CD14-positive monocyte (primary cell): Measurements from ENCODE around the gene PNMA8A. TPM values are rescaled to one million over a fixed set of nuclear protein-coding genes. Genes with fewer than 3 reads are reported as not detected.
A peak's percentile ranks its signal among the peaks of the same experiment; 100 is the strongest.

Experiments used
- DNase-seq, 3 donors: peaks; one replicate each; pipeline ENCODE4 v3.0.0-alpha.2; 2011 to 2022
- H2AFZ ChIP-seq: 2 replicates; pipeline ENCODE4 v1.6.0; 2012; ENCODE audit warnings: mild to moderate bottlenecking, low read depth, low read length, inconsistent platforms; ENCODE audit not compliant: insufficient read depth, poor library complexity, severe bottlenecking
- H3K27ac ChIP-seq, 2 donors: 1 replicate in 1 of 2; 2 replicates in 1 of 2; pipeline ENCODE4 v1.5.1; 2012 to 2013; ENCODE audit warnings: low read length in 2 of 2, control low read depth in 1 of 2, inconsistent platforms in 1 of 2, low read depth in 1 of 2, mild to moderate bottlenecking in 1 of 2
- H3K27me3 ChIP-seq, 2 donors: one replicate each; pipeline versions ENCODE4 v1.6.0 to v1.6.1; 2011 to 2013; ENCODE audit warnings: low read length in 2 of 2; ENCODE audit not compliant: control insufficient read depth in 2 of 2, insufficient read depth in 2 of 2
- H3K36me3 ChIP-seq, 2 donors: replicated peaks in 1 of 2; 1 replicate in 1 of 2; 2 replicates in 1 of 2; pipeline versions ENCODE4 v1.5.1 to v1.6.1; 2012 to 2013; ENCODE audit warnings: low read length in 2 of 2, control low read depth in 1 of 2, inconsistent platforms in 1 of 2, mild to moderate bottlenecking in 1 of 2; ENCODE audit not compliant: insufficient read depth in 2 of 2, control insufficient read depth in 1 of 2
- H3K4me1 ChIP-seq, 2 donors: 1 replicate in 1 of 2; 2 replicates in 1 of 2; pipeline versions ENCODE4 v1.5.1 to v1.6.1; 2012 to 2013; ENCODE audit warnings: low read length in 2 of 2, control low read depth in 1 of 2, inconsistent platforms in 1 of 2, mild to moderate bottlenecking in 1 of 2, moderate library complexity in 1 of 2; ENCODE audit not compliant: insufficient read depth in 2 of 2, control insufficient read depth in 1 of 2
- H3K4me2 ChIP-seq: replicated peaks from 2 replicates; pipeline ENCODE3; 2012; ENCODE audit warnings: low read length, moderate library complexity, mild to moderate bottlenecking; ENCODE audit not compliant: poor library complexity, severe bottlenecking; ENCODE audit errors: extremely low read depth
- H3K4me3 ChIP-seq, 3 experiments: fragments of 200-600 bp in 1 of 3; sonication (generic) in 1 of 3; replicated peaks in 1 of 3; 1 replicate in 2 of 3; 2 replicates in 1 of 3; pipeline ENCODE4 v1.5.1; 2011 to 2013; ENCODE audit warnings: low read length in 3 of 3, mild to moderate bottlenecking in 3 of 3, control low read depth in 2 of 3, low read depth in 2 of 3, inconsistent platforms in 1 of 3, moderate library complexity in 1 of 3
- H3K79me2 ChIP-seq: 2 replicates; pipeline ENCODE4 v1.6.0; 2012; ENCODE audit warnings: mild to moderate bottlenecking, control low read depth, inconsistent platforms, low read length, moderate library complexity; ENCODE audit not compliant: insufficient read depth
- H3K9ac ChIP-seq: 2 replicates; pipeline ENCODE4 v1.6.0; 2017; ENCODE audit warnings: low read length, mild to moderate bottlenecking; ENCODE audit not compliant: insufficient read depth, poor library complexity, severe bottlenecking
- H3K9me3 ChIP-seq, 2 donors: replicated peaks in 1 of 2; 1 replicate in 1 of 2; 2 replicates in 1 of 2; pipeline versions ENCODE4 v1.5.1 to v1.6.1; 2012 to 2013; ENCODE audit warnings: low read length in 2 of 2, control low read depth in 1 of 2; ENCODE audit not compliant: control insufficient read depth in 1 of 2, insufficient read depth in 1 of 2
- H4K20me1 ChIP-seq: 2 replicates; pipeline ENCODE4 v1.6.0; 2012; ENCODE audit warnings: mild to moderate bottlenecking, low read length, control low read depth, moderate library complexity; ENCODE audit not compliant: insufficient read depth
- H3K27ac Mint-ChIP-seq, 7 donors: one replicate each; pipeline ENCODE4 v1.8.0; 2020; ENCODE audit warnings: mild to moderate bottlenecking in 7 of 7, mixed read lengths in 7 of 7, moderate library complexity in 6 of 7, inconsistent platforms in 2 of 7
- H3K27me3 Mint-ChIP-seq, 3 donors: one replicate each; pipeline ENCODE4 v1.8.0; 2021 to 2022; ENCODE audit warnings: low read depth in 3 of 3, mild to moderate bottlenecking in 3 of 3, mixed read lengths in 3 of 3, moderate library complexity in 3 of 3, inconsistent platforms in 1 of 3
- H3K36me3 Mint-ChIP-seq, 2 donors: one replicate each; pipeline ENCODE4 v1.8.0; 2020; ENCODE audit warnings: mixed read lengths in 2 of 2, inconsistent platforms in 1 of 2, mild to moderate bottlenecking in 1 of 2
- H3K4me1 Mint-ChIP-seq: one replicate; pipeline ENCODE4 v1.8.0; 2020; ENCODE audit warnings: mild to moderate bottlenecking, mixed read lengths
- H3K4me3 Mint-ChIP-seq, 2 donors: one replicate each; pipeline ENCODE4 v1.8.0; 2020; ENCODE audit warnings: mild to moderate bottlenecking in 2 of 2, mixed read lengths in 2 of 2, moderate library complexity in 1 of 2
- H3K9me3 Mint-ChIP-seq, 7 donors: one replicate each; pipeline ENCODE4 v1.8.0; 2020 to 2022; ENCODE audit warnings: mixed read lengths in 7 of 7, mild to moderate bottlenecking in 6 of 7, moderate library complexity in 6 of 7, inconsistent platforms in 2 of 7
- CTCF ChIP-seq: fragments of 200-600 bp; IDR thresholded peaks from one replicate; pipeline ENCODE4 v1.8.0; 2022; ENCODE audit warnings: antibody characterized with exemption, mild to moderate bottlenecking
- WGBS: methylation state at CpG from one replicate; pipeline ENCODE4 v1.1.5; 2013; ENCODE audit warnings: missing lambda C conversion rate; ENCODE audit not compliant: insufficient coverage; 5-methylcytosine and 5-hydroxymethylcytosine counted together
- intact Hi-C, 2 donors: fragments of 100-400 bp; cut with micrococcal nuclease; formaldehyde crosslinking; loops; one replicate each; pipeline versions ENCODE4 v1.15.0 to v1.15.1; 2023
- polyA plus RNA-seq, 3 donors: library from polyadenylated mRNA; depleted of rRNA in 1 of 3; unstranded in 2 of 3; stranded (reverse) in 1 of 3; fragments of 300-500 nt in 2 of 3; fragments of >200 nt in 1 of 3; fragmentation: Illumina TruSeq in 2 of 3; gene quantifications; 1 replicate in 2 of 3; 2 replicates in 1 of 3; pipeline ENCODE4 v1.2.3, GENCODE V29; 2012 to 2021

The PNMA8A gene
- polyA plus RNA-seq, 3 donors: not detected

GRCh38 chr19:46513461-46514236, 42.3 kb upstream of the PNMA8A start:
- Histone ChIP-seq H2AFZ (peak overlapping the region; percentile 4), H3K36me3 (no peaks in the 10 kb centered on the region), H3K79me2 (no peaks in the 10 kb centered on the region), H3K4me2 (no peak overlapping the region), H3K9me3 (peaks cover 6 to 13% of the 10 kb centered on the region in 2 donors), H3K27ac (no peak overlapping the region), H3K9ac (no peak overlapping the region), H3K4me3 (no peak overlapping the region), H3K4me1 (peaks cover 16 to 17% of the 10 kb centered on the region in 2 donors), H3K27me3 (peaks cover 0 to 11% of the 10 kb centered on the region in 2 donors), H4K20me1 (no peaks in the 10 kb centered on the region)
- Mint-ChIP-seq H3K36me3 (peaks cover 0 to 2% of the 10 kb centered on the region in 2 donors), H3K27me3 (peaks cover 11 to 24% (median 15%) of the 10 kb centered on the region in 3 donors), H3K4me3 (no peak overlapping the region), H3K4me1 (peaks cover 10% of the 10 kb centered on the region), H3K27ac (peak overlapping the region in 2 of 7 donors; percentile 22 to 41), H3K9me3 (peaks cover 3 to 14% (median 10%) of the 10 kb centered on the region in 7 donors)
- TF ChIP-seq CTCF: peak; percentile 89
- 6% methylated on average over 12 of the region's 36 CpGs for WGBS
- intact Hi-C loops: loop anchor here (2.0 kb wide), 2 partner anchors 111 to 119 kb away; no protein-coding TSS in a partner anchor
- peak; percentile 65 to 73 (median 69) for DNase-seq

- Histone ChIP-seq H3K9ac (no peak overlapping the region), H3K79me2 (no peaks in the 10 kb centered on the region), H3K9me3 (peaks cover 6 to 13% of the 10 kb centered on the region in 2 donors), H3K36me3 (no peaks in the 10 kb centered on the region), H2AFZ (no peak overlapping the region), H4K20me1 (no peaks in the 10 kb centered on the region), H3K27me3 (peaks cover 0 to 11% of the 10 kb centered on the region in 2 donors), H3K4me3 (no peak overlapping the region), H3K4me2 (no peak overlapping the region), H3K4me1 (peaks cover 16 to 17% of the 10 kb centered on the region in 2 donors), H3K27ac (no peak overlapping the region)
- Mint-ChIP-seq H3K9me3 (peaks cover 3 to 14% (median 10%) of the 10 kb centered on the region in 7 donors), H3K4me1 (peaks cover 10% of the 10 kb centered on the region), H3K27ac (no peak overlapping the region), H3K4me3 (no peak overlapping the region), H3K27me3 (peaks cover 18 to 39% (median 21%) of the 10 kb centered on the region in 3 donors), H3K36me3 (no peaks in the 10 kb centered on the region)
- no CpG with 5 or more reads among the region's 4 CpGs for WGBS
- intact Hi-C loops: no loop called here
- no peak for TF ChIP-seq CTCF
- no peak for DNase-seq
Measured at GRCh38 chr19:46511237-46511636, 39.9 kb upstream of the PNMA8A start.
